Right forelimb (tissue), 1 donor: ENCODE results near the gene ENOX1.

Experiments used
- DNase-seq: peaks from one replicate; pipeline ENCODE4 v3.0.0-alpha.2; 2018

ENOX1 gene

GRCh38 chr13:43587376-43587775 is 199.4 kb downstream of the ENOX1 start:
- DNase-seq: no peak

DNA sequence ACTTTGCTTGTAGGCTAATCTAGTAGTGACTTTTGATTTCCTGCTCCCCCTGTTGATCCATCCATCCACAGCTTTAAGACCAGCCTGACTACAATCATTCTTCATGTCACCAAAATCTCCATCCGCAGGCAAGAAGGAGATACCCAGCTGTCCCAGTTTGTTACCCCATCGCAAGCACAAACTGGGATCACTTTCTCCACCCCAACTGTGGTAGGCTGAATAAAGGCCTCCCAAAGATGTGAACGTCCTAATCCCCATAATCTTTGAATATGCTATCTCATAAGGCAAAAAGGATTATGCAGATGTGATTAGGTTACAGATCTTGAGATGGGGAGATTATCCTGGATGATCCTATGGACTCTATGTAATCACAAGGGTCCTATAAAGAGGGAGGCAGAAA is 202.0 kb downstream of the ENOX1 start:
- no peak for DNase-seq

GRCh38 chr13:43583321-43583720 is 203.5 kb downstream of the ENOX1 start:
- DNase-seq: no peak

- DNase-seq: no peak
These were observed 206.5 kb downstream of the ENOX1 start for GRCh38 chr13:43580280-43580679.

- DNase-seq: no peak
These were observed 207.5 kb downstream of the ENOX1 start for GRCh38 chr13:43579321-43579720.

- no peak for DNase-seq
These were observed 212.2 kb downstream of the ENOX1 start for GRCh38 chr13:43574605-43575004.

- no peak for DNase-seq
These were observed 212.8 kb downstream of the ENOX1 start for GRCh38 chr13:43573802-43574514.

DNA sequence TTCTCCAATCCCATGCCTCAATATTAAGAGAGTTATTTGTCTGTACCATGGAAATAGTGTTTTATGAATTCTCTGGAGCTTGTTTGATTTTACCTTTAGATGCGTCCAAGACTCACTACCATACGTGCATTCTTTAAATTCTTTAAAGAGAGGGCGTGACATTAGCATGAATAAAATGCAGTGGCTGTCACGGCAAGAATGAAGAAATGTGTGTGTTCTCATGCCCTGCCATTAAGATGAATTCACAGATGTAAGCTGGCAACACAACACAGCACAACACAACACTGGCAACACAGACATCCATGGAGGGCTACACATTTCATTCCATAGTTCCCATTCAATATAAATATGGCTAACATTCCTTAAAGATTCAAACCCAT is 213.4 kb downstream of the ENOX1 start:
- DNase-seq: no peak

DNA sequence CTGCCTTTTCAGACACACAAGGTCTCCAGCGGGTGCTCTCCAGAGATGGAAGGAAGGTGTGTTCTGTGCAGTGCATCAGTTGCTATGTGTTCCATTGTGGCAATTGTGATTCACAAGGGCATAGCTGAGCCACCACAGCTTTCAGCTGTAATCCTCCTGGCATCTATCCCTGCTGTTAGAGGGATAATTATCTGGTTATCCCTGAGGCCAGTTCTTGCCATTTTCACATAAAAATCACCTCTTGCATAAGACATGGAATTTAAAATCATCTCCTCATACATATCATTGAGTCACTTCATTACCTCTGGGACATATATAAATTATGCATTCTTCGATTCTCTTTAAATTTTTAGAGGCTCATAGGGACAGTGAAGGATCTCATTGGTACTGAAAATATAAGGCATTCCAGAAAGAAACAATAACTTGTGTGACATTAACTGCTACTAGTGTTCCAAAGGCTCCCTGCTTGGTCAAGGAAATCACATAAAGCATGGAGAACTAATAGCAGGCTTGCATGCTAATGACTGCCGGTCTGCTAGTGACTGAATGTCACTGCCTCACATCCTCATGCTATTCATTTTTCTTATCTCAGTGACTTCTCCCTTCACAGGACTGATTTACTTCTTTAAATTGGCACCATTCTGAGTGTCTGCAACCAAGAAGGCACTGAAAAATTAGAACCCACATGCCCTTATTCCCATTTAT is 214.0 kb downstream of the ENOX1 start:
- DNase-seq: no peak

GRCh38 chr13:43569658-43570057 is 217.1 kb downstream of the ENOX1 start:
- no peak for DNase-seq

- no peak for DNase-seq
These were observed 219.2 kb downstream of the ENOX1 start for GRCh38 chr13:43567608-43568007.

DNA sequence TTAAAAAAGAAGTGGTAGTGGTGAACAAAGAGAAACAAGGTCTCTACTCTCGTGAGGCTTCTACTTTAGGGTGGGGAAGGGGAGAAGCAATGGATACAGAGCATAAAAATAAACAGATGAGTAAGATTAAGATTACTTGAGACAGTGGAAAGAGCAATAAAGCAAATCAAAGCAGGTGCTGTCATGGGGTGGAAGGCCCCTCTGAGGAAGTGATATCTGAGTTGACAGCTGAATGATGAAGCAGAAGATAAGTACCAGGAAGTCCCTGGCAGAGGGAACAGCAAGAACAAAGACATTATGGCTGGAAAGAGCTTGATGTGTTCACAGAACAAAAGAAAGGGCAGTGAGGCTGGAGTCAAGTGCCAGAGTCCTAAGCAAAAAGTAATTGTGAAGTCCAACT is 221.8 kb downstream of the ENOX1 start:
- no peak for DNase-seq

DNA sequence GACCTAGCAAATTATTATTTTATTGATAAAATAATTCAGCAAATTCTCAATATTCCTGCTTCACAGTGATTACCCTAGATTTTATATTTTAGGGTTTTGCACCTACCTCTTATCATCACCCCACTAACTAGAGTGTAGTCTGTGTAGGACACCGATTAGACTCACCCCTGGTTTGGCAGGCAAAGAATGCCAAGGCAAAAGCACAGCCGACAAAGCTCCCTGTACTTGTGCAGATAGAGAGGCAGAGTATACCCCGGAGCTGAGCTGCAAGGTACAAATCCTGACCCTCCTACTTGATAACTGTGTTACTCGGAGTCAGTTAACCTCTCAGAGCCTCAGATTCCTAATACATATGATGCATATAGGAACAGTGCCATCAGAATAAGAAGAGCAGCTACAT is 225.7 kb downstream of the ENOX1 start:
- DNase-seq: no peak

- peak; percentile 68 for DNase-seq
These were observed 227.8 kb downstream of the ENOX1 start for GRCh38 chr13:43558939-43559338.

- no peak for DNase-seq
These were observed 228.4 kb downstream of the ENOX1 start for GRCh38 chr13:43558326-43558725.

GRCh38 chr13:43555667-43556066 is 231.1 kb downstream of the ENOX1 start:
- DNase-seq: no peak

GRCh38 chr13:43551897-43552456 is 234.8 kb downstream of the ENOX1 start:
- no peak for DNase-seq

DNA sequence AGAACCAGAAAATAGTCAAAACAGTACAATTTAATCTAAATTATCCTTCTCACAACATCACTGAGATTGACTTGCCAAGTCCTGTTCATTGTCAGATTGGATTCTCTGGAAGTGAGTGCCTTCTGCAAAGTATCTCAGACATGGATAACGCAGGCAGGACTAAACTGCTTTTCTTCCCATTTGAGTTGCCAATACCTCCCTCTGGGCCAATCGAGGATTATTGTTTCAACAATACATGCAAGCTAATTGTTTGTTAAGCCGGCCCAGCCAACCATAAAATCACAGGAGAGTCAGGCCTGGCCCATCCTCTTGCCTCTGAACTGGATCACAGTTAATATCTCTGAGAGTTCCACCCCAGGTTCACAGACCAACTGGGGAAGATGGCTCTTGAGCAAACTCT is 240.0 kb downstream of the ENOX1 start:
- DNase-seq: no peak

GRCh38 chr13:43546251-43546650 is 240.5 kb downstream of the ENOX1 start:
- DNase-seq: no peak

GRCh38 chr13:43545317-43545874 is 241.4 kb downstream of the ENOX1 start:
- no peak for DNase-seq

GRCh38 chr13:43544631-43545030 is 242.1 kb downstream of the ENOX1 start:
- no peak for DNase-seq

DNA sequence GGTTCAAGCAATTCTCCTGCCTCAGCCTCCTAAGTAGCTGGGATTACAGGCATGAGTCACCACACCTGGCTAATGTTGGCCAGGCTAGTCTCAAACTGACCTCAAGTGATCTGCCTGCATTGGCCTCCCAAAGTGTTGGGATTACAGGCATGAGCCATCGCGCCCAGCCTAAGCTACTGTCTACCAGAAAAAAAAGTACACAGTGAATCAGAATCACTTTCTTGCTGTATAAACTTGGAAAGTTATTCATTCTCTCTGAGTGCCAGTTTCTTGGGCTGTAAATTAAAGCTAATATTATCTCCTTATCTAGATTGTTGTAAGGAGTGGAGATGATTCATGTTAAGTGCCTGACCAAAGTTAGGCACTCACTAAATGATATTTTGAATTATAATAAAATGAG is 242.8 kb downstream of the ENOX1 start:
- no peak for DNase-seq

DNA sequence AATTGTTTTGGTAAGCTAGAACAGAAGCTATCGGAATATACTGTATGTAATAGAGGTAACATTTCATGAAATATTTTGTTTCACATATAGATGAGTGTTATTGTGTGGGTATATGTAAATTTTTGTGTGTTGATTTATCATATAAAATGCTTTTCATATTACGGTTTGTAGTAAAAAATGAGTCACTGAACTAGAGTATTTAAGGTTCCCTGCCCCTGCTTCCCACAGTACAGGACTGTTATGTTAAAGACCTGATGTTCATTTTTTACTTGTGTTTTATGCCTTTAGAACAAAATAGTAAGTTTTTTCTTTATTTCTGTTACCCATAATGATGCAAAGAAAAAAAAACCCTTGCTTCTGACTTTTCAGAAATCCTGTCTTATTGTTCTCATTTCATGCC is 243.4 kb downstream of the ENOX1 start:
- no peak for DNase-seq

- no peak for DNase-seq
These were observed 249.6 kb downstream of the ENOX1 start for GRCh38 chr13:43537124-43537523.
